HG02623 (cell line): ENCODE measurements around the gene CCDC127.
"Not testable (repeated sequence)": the region's sequence is repeated elsewhere in the genome, so short reads cannot be mapped to it uniquely, and the experiment has no call there.

Experiments used
- ATAC-seq: cut with Tn5 transposase; IDR thresholded peaks from one replicate; pipeline ENCODE4 v1.9.1; 2021; ENCODE audit warnings: moderate library complexity; ENCODE audit not compliant: unreplicated experiment

Gene CCDC127

DNA sequence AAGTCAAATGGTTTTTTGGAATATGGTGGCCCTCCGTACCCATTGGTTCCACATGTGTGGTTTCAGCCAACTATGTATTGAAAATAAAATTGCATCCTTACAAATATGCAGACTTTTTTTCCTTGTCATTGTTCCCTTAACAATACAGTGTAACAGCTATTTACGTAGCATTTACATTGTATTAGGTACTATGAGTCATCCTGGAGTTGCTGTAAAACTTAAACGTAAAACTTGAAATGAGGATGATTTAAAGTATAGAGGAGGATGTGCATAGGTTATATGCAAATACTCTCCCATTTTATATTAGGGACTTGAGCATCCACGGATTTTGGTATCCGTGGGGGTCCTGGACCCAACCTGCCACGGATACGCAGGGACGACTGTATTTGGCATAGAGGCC is 16.5 kb upstream of the CCDC127 start:
- ATAC-seq, result no peak

DNA sequence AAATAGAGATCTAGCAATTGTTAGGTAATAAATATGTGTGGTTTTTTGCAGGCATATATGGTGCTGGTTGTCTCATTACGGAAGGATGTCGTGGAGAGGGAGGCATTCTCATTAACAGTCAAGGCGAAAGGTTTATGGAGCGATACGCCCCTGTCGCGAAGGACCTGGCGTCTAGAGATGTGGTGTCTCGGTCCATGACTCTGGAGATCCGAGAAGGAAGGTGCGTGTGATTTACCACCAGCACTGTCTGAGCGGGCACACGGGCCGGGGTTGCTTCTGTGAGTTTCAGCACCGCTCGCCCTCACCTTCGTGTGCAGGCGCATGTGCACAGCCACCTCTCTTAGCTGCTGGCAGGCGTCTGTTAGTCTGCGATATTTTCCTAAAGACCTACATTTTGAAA is 15.5 kb upstream of the CCDC127 start:
- not testable (repeated sequence) for ATAC-seq

DNA sequence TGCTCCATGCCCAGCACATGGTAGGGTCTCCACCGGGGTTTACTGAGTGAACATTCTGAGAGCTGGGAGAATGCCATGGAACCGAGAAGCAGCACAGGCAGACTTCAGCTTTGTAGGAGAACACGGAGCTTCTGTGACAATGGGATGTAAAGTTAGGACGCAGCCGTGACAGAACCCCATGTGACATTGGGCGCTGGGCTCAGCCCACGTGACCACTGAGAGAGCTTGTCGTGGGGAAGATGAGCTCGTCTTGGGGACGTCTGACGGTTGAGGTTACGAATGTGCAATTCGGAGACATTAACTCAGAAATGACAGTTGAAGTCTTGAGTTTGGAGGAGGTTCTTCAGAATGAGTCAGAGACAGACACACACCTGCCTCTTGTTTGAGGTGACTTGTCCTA is 13.7 kb upstream of the CCDC127 start:
- ATAC-seq, result no peak

DNA sequence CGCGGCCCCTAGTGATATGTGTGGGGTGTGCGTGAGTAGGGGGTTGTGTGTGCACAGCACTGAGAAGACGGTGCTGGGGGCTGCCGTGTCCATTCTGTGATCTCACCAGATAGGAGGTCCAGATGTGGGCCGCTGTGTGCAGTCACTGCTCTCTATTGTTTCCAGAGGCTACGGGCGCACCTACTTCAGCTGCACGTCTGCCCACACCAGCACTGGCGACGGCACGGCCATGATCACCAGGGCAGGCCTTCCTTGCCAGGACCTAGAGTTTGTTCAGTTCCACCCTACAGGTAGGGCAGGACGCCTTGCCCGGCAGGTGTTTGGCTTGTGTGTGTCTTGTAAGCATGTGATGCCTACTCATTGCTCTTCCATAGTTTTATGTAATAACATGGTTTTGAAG is 12.8 kb upstream of the CCDC127 start:
- no peak for ATAC-seq

DNA sequence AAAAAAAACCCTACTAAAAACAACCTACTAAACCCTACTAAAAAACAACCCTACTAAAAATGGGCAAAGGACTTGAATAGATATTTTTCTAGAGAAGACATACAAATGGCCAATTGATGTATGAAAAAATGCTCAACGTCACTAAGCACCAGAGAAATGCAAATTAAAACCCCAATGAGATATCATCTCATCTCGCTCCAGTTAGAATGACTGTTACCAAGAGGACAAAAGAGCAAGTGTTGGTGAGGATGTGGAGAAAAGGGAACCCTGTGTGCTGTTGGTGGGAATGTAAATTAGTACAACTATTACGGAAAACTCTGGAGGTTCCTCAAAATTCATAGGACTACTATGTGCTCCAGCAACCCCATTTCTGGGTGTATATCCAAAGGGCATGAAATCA is 10.9 kb upstream of the CCDC127 start:
- ATAC-seq, result no peak

DNA sequence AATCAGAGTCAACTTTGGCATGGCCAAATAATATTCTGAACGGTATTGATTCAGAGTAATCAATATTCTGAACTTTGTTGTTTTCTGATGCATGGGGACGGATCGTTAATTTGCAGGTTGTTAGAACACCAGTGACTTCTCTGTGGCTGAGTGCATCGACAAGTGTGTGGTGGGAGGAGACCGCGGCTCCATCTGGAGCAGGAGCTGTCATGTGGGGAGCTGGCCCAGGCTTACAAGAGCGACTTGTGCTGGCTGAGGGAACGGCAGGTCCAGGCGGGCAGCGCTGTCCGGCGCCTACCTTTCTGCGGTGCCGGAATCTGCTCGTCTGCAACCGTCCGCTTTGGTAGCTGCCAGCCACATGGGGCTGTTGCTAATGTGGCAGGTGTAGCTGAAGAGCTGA is 9.4 kb upstream of the CCDC127 start:
- ATAC-seq, result not testable (repeated sequence)

DNA sequence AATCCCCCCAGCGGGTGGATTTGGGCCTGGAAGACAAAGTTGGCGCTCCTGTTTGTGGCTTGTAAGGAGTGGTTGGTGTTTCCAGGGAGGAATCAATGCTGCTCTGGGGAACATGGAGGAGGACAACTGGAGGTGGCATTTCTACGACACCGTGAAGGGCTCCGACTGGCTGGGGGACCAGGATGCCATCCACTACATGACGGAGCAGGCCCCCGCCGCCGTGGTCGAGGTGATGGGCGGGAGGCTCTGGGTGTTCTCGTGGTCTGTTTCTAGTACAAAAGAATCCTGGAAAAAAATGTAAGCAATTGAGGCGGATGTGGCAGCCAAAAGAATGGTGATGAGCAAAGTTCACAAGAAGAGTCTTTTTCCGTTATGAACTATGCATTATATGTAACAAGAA is 7.4 kb upstream of the CCDC127 start:
- no peak for ATAC-seq

DNA sequence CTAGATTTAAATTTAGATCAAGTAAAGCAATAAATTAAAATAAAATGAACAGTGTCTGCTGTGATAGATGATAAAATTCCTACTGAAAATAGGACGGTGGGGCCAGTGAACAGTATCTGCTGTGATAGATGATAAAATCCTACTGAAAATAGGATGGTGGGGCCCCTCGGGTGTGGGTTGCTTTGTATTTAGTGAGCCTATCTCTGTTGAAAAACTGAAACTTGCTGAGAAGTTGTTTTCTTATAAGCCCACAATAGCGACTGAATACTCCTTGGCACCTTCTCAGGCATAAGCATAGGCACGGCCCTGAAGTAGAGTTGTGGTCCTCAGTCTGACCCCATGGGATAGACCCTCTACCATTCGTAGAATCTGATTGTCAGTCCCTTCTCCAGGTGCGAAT is 5.8 kb upstream of the CCDC127 start:
- ATAC-seq, result no peak

DNA sequence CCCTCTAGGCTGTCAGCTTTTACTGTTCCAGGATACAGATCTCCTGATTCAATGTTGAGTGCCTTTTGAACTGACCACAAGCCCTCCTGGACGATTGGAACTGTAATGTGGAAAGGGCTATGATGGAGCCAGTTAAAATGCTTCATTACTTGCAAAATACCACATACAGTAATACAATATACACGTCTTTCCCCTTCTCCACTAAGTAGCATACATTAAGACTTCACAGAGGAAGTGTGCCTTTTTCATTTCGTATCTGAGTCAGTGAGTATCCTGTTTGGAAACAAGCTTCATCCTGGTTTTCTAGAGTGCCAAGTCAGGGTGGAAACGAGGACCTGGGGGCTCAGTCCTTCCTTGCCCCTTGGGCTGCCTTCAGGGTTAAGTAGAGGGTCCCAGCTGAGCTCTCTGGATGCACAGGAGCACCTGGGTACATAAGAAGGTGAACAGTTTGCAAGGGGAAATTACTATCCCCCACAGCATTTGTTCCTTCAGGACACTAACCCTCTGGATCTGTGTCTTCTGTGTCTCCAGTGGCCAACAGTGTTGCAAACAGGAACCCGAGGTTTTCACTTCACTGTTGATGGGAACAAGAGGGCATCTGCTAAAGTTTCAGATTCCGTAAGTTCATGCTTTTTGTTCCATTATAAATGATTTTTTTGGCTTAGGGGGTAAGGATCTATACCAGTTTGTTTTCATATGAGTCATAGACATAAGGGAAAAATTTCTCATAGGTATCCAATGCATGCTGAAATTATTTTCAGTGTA is 5.2 kb upstream of the CCDC127 start:
- ATAC-seq, result not testable (repeated sequence)

DNA sequence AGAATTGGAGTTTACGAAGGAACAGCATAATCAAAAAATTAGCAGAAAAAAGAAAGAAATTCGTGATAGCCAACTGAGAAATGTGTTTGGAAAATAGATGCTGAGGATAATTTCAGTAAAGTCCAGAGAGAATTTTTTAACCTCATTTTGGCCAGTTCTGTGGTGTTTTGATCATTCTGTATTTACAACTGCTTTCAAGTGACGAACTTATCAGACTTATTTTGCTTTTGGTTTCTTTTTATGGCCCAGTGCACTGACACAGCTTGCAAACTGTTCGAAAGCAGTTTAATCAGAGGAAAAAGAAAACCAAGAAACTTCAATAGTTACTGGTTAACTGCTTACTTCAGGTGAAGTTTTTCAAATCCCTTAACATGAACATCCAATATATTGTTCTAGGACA is 2.0 kb upstream of the CCDC127 start:
- ATAC-seq, result no peak

DNA sequence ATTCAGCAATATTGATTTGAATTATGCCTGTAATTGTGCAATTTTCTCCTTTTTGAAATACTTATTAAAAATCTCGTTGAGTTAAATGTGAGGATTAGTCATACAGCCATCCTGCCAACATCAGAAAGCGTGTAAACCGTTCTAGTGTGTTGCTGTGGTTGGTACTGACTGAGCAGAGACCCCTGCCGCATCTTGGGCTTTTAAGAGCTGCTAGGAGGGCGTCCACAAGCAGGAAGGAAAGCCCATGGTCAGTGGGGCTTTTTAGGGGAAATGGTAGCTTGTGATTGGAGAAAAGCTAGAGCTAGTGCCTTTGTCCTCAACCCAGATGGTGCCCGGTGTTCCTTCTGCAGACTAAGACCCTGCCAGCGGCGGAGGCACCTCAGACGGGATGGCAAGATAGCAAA is 1.5 kb upstream of the CCDC127 start:
- no peak for ATAC-seq

DNA sequence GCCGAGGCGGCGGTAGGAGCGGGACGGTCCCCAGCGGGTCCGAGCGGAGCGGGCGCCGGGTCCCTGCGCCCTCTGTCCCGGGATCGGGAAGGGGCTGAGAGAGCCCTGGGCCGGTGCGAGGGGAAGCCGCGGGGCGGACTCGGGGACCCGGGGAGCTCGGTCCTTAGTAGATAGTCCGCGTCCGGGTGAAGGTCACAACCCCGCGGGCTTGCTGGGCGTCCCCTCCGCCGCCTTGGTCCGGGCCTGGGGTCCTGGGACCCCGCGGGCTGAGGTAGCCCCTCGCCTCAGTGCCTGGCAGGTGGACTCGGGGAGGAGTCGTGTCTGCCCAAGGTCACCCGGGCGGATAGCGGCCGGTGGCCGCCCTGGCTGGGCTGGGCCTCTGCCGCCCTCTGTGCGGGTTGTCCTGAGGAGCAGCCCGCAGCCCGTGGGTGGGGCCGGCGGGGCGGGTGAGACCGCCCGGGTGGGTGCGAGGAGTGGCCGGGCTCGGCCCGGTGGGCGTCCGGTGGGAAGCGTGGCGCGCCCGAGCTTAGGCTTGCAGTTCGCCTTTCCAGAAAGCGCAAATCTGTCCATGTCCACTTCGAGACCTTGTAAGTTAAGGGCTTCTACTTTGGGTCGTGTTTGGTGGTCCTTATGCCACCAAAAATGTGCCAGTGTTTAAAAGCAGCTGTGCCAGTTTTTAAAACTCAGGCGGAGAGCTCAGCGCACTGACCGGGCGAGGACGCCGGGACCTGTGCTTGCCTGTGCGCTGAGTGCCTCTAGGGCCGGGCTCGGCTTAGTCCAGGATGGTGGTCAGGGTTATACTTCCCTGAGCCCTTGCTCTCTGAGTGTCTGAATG is 721 bp upstream of the CCDC127 start:
- ATAC-seq, result peak; percentile 19

DNA sequence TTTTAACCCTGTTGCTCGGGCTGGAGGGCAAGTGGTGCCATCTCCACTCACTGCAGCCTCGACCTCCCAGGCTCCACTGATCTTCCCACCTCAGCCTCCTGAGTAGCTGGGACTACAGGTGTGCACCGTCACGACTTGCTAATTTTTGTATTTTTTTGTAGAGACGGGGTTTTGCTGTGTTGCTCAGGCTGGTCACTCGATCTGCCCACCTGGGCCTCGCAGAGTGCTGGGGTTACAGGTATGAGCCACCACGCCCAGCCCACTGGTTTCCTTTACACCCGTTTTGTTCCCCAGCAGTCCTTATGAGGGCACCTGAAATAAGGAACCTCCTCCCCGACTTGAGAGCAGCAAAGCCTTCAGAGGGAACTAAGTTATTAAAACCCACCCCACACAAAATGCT is 1.9 kb downstream of the CCDC127 start:
- ATAC-seq, result not testable (repeated sequence)

DNA sequence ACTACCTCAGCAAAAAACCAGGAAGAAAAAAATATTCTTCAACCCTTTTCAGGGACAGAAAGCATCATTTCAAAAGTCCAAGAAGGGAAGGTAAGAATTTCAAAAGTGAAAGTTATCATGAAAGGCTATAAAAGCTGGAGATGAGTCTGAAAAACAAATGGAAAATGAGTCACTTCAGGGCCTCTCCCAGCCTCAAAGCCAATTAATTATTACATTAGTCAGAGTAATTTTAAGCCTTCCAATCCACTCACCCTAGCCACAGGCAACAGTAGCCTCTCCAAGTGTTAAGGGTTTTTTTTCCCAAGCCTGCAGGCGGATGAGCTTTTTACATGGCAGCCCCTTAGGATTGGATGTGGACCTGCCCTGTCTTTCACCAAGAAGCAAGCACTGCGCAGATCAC is 2.7 kb downstream of the CCDC127 start:
- ATAC-seq, result not testable (repeated sequence)

DNA sequence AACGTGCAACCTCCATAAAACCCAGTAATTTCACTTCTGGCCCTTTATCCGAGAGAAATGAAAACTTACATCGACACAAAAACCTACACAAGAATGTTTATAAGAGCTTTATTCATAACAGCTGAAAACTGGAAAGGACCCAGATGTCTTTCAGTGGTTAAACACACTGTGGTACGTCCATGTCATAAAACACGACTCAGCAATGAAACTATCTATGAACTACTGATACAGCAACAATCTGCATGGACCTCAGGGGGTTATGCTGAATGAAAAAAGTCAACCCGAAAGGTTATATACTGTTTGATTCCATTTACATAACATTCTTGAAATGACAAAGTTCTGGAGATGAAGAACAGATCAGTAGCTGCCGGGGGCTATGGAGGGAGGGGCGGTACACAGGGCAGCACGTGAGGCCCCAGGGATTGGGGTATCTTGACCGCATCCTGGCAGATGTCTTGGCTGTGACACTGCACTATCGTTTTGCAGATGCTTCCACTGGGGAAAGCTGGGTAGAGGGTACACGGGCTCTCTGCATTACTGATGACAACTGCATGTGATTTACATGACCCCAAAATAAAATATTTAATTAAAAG is 4.1 kb downstream of the CCDC127 start:
- no peak for ATAC-seq

DNA sequence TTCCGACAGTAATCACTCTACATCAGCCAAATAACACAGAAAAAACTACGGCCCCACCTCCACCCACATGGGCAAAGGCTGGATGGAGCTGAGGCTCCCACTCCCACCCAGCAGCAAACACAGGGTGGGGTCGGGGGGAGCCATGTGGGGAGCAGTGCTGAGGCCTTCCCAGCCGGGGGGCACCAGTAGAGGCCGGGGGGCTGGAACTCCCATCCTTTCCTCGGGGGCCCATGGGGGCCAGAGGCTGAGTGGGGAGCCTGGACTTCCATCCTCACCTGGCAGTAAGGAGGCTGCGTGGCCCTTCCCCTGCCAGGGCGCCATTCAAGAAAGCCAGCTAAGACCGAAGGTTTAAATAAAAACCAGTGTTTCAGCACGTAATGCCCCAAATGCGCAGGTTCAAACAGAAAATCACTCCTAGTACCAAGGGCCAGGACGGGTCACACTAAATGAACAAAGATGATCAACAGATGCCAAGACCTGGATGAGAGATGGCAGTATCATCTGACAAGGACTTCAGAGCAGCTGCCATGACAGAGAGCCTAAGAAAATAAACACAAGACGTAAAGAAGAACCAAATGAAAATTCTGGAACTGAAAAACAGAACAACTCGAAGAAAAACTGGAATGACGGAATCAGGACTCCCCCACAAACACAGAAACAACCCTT is 9.4 kb downstream of the CCDC127 start:
- no peak for ATAC-seq

DNA sequence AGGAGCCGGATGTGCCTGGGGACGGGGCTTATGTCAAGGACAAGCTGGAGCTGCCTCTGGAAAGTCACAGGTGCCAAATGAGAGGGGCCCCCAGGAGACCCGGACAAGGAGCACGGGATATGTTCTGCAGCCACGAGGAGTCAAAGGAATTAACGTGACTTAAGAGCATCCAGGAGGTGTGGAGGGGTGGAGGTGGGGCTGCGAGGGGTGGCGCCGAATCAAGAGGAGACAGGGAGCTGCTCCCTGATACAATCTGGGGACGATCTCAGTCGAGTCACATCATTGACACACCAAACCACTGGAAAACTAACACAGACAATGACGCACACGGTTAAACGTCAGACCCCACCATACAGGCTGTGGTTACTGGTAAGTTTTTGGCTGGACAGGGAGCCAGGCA is 10.4 kb downstream of the CCDC127 start:
- ATAC-seq, result no peak

DNA sequence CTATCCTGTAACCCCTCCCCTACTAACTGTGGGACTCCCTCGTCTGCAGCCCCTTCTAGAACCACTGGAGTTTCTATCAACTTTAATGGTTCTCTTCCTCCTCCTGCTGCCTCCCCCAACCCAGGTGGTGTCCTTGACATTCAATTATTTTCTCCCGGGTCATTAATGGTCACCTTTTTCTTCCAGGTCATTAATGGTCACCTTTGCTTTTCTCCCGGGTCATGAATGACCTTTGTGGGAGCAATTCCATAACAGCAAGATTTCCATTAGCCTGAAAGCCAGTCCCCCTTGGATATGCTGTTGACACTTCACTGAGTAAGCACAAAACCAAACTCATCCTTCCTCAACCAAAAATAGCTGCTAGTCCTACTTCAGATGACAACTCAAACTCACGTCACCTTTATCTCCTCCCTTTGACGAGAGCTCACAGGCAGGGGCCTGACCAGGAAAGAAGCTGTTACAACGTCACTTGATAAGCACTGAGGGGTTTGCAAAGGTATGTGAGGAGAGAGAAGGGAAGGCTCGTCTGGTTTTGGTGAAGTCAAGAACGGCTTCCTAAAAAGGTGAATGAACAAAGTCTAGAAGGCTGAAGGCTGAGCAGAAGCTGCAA is 10.9 kb downstream of the CCDC127 start:
- no peak for ATAC-seq

DNA sequence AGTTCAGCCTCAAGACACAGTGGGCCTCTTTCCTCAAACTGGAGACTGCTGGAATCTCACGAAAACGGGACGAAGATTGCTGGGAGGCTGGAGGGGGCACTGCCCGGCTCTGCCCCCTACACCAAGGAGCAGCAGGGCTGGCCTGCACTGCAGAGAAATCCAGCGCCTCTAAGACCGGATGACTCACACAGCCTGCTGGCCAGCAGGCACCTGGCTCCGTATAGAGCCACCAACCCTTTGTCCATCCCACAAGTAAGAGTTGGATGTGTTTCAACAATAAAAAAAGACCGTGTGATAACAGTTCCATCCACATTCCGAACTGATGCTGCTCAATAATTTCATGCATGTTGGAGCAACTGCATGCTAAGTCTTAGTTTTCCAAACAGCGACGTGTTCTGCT is 11.5 kb downstream of the CCDC127 start:
- ATAC-seq, result no peak

DNA sequence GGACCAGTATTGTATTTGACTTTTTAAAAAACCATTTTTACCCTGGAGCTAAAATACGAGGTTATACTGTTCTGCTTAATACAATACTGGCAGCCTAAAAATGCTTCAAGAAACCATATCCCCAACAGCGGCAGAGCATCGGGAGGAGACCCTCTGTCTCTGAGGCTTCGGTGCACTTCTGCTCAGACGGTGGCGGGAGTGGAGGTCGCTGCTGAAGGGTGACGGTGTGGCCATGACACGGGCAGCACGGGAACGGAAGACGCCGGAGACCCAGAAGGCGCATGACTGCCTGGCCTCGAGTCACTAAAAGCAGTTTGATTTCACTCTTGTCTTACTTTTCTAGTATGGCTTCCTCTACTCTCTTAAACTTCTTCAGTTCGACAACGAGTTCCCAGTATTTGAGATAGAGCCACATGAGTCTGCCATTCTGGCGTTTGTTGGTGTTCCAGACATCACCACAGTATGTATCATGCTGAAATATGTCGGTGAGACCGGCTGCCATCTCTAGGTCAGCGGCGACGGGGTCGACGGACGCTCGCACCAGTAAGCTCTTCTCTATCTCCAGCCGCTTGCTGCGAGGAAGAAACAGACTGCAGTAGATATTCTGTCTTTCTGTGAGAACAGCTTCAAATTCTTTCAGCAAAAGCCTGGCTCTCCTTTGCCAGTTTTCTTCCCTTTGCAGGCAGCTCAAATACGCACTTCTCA is 12.8 kb downstream of the CCDC127 start:
- no peak for ATAC-seq
